Measurements from ENCODE around the gene RNF150.

DNA sequence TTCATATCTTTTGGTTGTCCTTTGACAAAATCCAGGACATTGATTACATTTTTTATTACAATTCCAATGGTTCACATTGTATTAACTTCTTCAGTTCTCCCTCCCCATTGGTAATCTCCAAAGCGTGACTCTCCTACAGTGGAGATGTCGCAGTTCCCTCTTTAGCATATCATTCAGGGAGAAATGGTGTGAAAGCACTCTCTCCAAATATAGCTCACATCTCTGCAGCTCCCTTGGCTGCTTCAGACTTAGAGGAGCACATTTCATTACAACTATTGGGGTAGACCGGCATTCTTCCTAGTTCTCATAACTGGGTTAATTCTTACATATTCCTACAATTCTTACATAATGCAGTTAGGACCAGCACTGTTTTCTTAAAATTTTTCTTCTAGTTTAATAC lies 25.3 kb downstream of the RNF150 start:
- TF ChIP-seq, protein P1, sequence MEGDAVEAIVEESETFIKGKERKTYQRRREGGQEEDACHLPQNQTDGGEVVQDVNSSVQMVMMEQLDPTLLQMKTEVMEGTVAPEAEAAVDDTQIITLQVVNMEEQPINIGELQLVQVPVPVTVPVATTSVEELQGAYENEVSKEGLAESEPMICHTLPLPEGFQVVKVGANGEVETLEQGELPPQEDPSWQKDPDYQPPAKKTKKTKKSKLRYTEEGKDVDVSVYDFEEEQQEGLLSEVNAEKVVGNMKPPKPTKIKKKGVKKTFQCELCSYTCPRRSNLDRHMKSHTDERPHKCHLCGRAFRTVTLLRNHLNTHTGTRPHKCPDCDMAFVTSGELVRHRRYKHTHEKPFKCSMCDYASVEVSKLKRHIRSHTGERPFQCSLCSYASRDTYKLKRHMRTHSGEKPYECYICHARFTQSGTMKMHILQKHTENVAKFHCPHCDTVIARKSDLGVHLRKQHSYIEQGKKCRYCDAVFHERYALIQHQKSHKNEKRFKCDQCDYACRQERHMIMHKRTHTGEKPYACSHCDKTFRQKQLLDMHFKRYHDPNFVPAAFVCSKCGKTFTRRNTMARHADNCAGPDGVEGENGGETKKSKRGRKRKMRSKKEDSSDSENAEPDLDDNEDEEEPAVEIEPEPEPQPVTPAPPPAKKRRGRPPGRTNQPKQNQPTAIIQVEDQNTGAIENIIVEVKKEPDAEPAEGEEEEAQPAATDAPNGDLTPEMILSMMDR (IDR thresholded peaks at IDR 0.05; ENCODE audit: insufficient read depth, low read length), result no peak
- TF ChIP-seq GABPA (IDR thresholded peaks at IDR 0.05; ENCODE audit: low read depth) (no peak), POLR2AphosphoS5 (IDR thresholded peaks at IDR 0.05; ENCODE audit: low read depth) (no peak)
- TF ChIP-seq, protein P2, sequence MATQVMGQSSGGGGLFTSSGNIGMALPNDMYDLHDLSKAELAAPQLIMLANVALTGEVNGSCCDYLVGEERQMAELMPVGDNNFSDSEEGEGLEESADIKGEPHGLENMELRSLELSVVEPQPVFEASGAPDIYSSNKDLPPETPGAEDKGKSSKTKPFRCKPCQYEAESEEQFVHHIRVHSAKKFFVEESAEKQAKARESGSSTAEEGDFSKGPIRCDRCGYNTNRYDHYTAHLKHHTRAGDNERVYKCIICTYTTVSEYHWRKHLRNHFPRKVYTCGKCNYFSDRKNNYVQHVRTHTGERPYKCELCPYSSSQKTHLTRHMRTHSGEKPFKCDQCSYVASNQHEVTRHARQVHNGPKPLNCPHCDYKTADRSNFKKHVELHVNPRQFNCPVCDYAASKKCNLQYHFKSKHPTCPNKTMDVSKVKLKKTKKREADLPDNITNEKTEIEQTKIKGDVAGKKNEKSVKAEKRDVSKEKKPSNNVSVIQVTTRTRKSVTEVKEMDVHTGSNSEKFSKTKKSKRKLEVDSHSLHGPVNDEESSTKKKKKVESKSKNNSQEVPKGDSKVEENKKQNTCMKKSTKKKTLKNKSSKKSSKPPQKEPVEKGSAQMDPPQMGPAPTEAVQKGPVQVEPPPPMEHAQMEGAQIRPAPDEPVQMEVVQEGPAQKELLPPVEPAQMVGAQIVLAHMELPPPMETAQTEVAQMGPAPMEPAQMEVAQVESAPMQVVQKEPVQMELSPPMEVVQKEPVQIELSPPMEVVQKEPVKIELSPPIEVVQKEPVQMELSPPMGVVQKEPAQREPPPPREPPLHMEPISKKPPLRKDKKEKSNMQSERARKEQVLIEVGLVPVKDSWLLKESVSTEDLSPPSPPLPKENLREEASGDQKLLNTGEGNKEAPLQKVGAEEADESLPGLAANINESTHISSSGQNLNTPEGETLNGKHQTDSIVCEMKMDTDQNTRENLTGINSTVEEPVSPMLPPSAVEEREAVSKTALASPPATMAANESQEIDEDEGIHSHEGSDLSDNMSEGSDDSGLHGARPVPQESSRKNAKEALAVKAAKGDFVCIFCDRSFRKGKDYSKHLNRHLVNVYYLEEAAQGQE (IDR thresholded peaks at IDR 0.05; ENCODE audit: insufficient replicate concordance, low read depth), result no peak
